ENCODE results near the gene OR4D9. TPM values are rescaled to one million over a fixed set of nuclear protein-coding genes. Genes with fewer than 3 reads are reported as not detected.
"Not testable (repeated sequence)": the region's sequence is repeated elsewhere in the genome, so short reads cannot be mapped to it uniquely, and the experiment has no call there.

Gene OR4D9
- not detected for total RNA-seq
- not detected for polyA plus RNA-seq
- 0 to 0.09 (median 0) reads per million in 6 experiments for total RNA-seq

- Mint-ChIP-seq H3K9me3 (no peaks in the 10 kb centered on the region), H3K27me3 (peaks cover 0 to 5% (median 0%) of the 10 kb centered on the region in 5 donors), H3K36me3 (no peaks in the 10 kb centered on the region), H3K4me3 (peak within 1 kb of the TSS in 7 of 10 donors; percentile 12 to 64 (median 24)), H3K4me1 (peaks cover 11 to 28% (median 23%) of the 10 kb centered on the region in 4 donors), H3K27ac (peak within 1 kb of the TSS in 2 of 10 donors; percentile 50 to 59)
- ATAC-seq (peak; percentile 39 to 82), DNase-seq (peak in 2 of 10 donors; percentile 11 to 12)
- POLR2A ChIA-PET: no interaction called here
These were observed at the start of gene OR4D9 for GRCh38 chr11:59510941-59511589. Gene OR4D9 (plus strand): TSS chr11:59511539. CDS start chr11:59514913, 3,374 bp downstream.

GRCh38 chr11:59463190-59463641 lies 48.1 kb upstream of the OR4D9 start:
- no peaks in the 10 kb centered on the region for H3K4me1 Mint-ChIP-seq

DNA sequence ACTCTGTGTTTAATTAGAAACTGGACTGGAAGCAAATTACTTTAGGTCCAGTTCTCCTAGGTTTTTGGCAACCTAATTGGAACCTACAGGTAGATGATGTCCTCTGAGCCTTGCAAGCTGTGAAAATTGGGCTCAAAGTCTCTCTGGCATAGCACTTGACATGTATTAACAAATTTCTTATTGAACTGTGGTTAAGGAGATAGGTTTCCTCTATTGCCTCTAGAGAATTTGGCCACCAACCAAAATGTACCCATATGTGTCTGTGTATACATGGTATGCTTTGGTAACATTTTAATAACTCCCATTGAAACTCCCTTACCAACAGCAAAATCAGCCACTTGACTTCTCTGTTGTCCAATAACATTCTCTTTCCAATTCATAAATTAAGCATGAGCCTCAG lies 38.3 kb upstream of the OR4D9 start, which contains the start of gene OR4D10:
OR4D10 (plus strand) TSS at position 301 of the 400 bp plus-strand sequence. CDS start 4,115 bp downstream, outside the sequence.
- ATAC-seq (no peak), DNase-seq (no peak)
- Mint-ChIP-seq H3K27ac (no peak within 1 kb of the TSS), H3K4me3 (no peak within 1 kb of the TSS), H3K36me3 (no peaks in the 10 kb centered on the region), H3K9me3 (no peaks in the 10 kb centered on the region), H3K27me3 (peaks cover 9 to 25% (median 13%) of the 10 kb centered on the region in 5 donors), H3K4me1 (no peaks in the 10 kb centered on the region)
- POLR2A ChIA-PET: no interaction called here

More at GRCh38 chr11:59463190-59463641, 48.1 kb upstream of the OR4D9 start:
- Mint-ChIP-seq H3K27me3 (peaks cover 13 to 56% (median 30%) of the 10 kb centered on the region in 5 donors), H3K9me3 (peaks cover 0 to 2% (median 0%) of the 10 kb centered on the region in 9 donors), H3K4me3 (no peak overlapping the region), H3K36me3 (no peaks in the 10 kb centered on the region), H3K27ac (no peak overlapping the region)
- DNase-seq (no peak), ATAC-seq (no peak)
- POLR2A ChIA-PET: no interaction called here

DNA sequence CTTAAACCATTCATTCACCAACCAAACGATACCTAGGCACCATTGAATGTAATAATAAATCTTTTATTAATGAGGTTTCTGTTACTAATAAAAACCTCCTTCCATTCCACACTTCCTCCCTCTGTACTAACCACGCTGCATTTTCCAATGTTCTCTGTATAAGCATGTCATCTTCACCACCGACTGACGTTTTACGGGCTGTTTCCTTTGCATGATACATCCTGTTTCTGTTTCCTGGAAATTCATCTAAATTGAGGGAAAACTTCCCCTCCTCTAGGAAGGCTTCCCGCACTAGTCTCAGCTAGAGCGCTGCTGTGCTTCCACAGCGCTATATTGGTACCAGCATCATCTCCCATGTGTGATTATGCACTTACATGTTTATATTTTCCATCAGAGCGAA lies 36.2 kb upstream of the OR4D9 start:
- DNase-seq: no peak
- Mint-ChIP-seq H3K27ac (no peak overlapping the region), H3K4me3 (no peak overlapping the region)

DNA sequence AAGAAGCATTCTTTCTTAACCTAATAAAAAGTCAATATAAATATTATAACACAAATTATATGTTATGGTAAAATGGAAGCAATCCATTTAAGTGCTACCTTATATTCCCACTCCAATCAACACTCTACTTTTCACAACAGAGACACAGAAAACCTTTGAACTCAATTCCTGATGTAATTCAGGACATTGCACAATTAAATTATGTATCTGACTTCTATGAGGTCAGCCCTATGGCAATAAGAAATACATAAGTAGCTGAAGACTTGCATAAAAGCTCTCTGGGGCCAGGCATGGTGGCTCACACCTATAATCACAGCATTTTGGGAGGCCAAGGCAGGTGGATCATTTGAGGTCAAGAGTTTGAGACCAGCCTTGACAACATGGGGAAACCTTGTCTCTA lies 31.4 kb upstream of the OR4D9 start:
- Mint-ChIP-seq H3K27ac (no peak overlapping the region), H3K9me3 (no peaks in the 10 kb centered on the region), H3K4me3 (no peak overlapping the region), H3K27me3 (peaks cover 6 to 17% (median 8%) of the 10 kb centered on the region in 5 donors), H3K4me1 (no peaks in the 10 kb centered on the region), H3K36me3 (no peaks in the 10 kb centered on the region)
- DNase-seq (no peak), ATAC-seq (no peak)
- POLR2A ChIA-PET: no interaction called here

More for the DNA sequence above, 36.2 kb upstream of the OR4D9 start:
- Mint-ChIP-seq H3K9me3 (no peaks in the 10 kb centered on the region), H3K36me3 (no peaks in the 10 kb centered on the region), H3K4me1 (no peaks in the 10 kb centered on the region), H3K27me3 (peaks cover 5 to 19% (median 12%) of the 10 kb centered on the region in 5 donors)
- ATAC-seq: no peak
- POLR2A ChIA-PET: interaction anchor here (0.6 kb wide), 1 partner anchor 33 kb away, joined by 4 read pairs; no protein-coding TSS in a partner anchor

- POLR2A ChIA-PET: no interaction called here
- H3K9me3 Mint-ChIP-seq: no peaks in the 10 kb centered on the region
- H3K4me3 Mint-ChIP-seq: no peak overlapping the region
- DNase-seq (no peak), ATAC-seq (no peak)
- no peaks in the 10 kb centered on the region for H3K4me1 Mint-ChIP-seq
- H3K27ac Mint-ChIP-seq: no peak overlapping the region
- no peaks in the 10 kb centered on the region for H3K36me3 Mint-ChIP-seq
- peaks cover 4 to 12% (median 6%) of the 10 kb centered on the region in 5 donors for H3K27me3 Mint-ChIP-seq
These were observed 31.0 kb upstream of the OR4D9 start for GRCh38 chr11:59480359-59480758.

- H3K27ac Mint-ChIP-seq: no peak overlapping the region
- H3K9me3 Mint-ChIP-seq: no peaks in the 10 kb centered on the region
- ATAC-seq: no peak
- no peaks in the 10 kb centered on the region for H3K4me1 Mint-ChIP-seq
- POLR2A ChIA-PET: no interaction called here
- peaks cover 0 to 4% (median 0%) of the 10 kb centered on the region in 3 donors for H3K36me3 Mint-ChIP-seq
- H3K27me3 Mint-ChIP-seq: peaks cover 3 to 18% (median 6%) of the 10 kb centered on the region in 5 donors
- no peak for DNase-seq
- no peak overlapping the region for H3K4me3 Mint-ChIP-seq
These were observed 9.4 kb upstream of the OR4D9 start for GRCh38 chr11:59501931-59502330.

DNA sequence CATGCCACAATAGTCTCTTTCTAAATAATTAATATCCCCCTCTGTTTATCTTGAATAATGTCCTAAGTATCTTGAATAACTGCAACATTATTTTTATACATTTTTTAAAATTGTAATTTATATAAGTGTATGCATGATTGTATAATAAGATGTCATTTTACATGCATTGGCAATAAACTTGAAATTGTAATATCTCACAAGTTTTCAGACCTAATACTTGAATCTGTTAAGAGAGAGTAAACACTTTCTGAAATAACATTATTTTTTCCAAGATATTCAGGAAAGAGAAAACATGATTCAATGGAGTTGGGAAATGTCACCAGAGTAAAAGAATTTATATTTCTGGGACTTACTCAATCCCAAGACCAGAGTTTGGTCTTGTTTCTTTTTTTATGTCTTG lies 8.1 kb upstream of the OR4D9 start, which contains the start of gene OR4D11:
OR4D11 (plus strand) TSS at position 301 of the 400 bp plus-strand sequence; CDS start at position 301, 0 bp downstream.
- ATAC-seq (no peak), DNase-seq (no peak)
- H3K9me3 Mint-ChIP-seq: no peaks in the 10 kb centered on the region
- no peak within 1 kb of the TSS for H3K4me3 Mint-ChIP-seq
- H3K27me3 Mint-ChIP-seq: peaks cover 0 to 12% (median 4%) of the 10 kb centered on the region in 5 donors
- POLR2A ChIA-PET: no interaction called here
- H3K4me1 Mint-ChIP-seq: peaks cover 0 to under 1% (median 0%) of the 10 kb centered on the region in 4 donors
- peaks cover 0 to 4% (median 0%) of the 10 kb centered on the region in 3 donors for H3K36me3 Mint-ChIP-seq
- peak within 1 kb of the TSS in 1 of 10 donors; percentile 15 for H3K27ac Mint-ChIP-seq

GRCh38 chr11:59511675-59512074 lies 336 bp downstream of the OR4D9 start:
- H3K9me3 Mint-ChIP-seq: no peaks in the 10 kb centered on the region
- peaks cover 11 to 28% (median 23%) of the 10 kb centered on the region in 4 donors for H3K4me1 Mint-ChIP-seq
- H3K4me3 Mint-ChIP-seq: no peak overlapping the region
- H3K27me3 Mint-ChIP-seq: peaks cover 0 to 5% (median 0%) of the 10 kb centered on the region in 5 donors
- ATAC-seq: no peak
- no peak for DNase-seq
- no peaks in the 10 kb centered on the region for H3K36me3 Mint-ChIP-seq
- POLR2A ChIA-PET: no interaction called here
- peak overlapping the region in 2 of 10 donors; percentile 50 to 59 for H3K27ac Mint-ChIP-seq

DNA sequence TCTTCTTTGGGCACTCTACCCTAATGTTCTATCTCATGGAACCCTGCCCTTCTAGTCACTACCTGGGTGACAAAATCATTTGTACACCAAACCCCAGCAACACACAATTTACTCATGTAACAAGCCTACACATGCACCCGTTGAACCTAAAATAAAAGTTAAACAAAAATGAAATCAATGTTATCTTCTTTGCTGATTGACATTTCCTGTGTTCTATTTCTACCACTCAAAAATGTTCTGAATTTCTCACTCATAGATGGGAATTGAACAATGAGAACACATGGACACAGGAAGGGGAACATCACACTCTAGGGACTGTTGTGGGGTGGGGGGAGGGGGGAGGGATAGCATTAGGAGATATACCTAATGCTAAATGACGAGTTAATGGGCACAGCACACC lies 8.8 kb downstream of the OR4D9 start:
- DNase-seq, H3K36me3 Mint-ChIP-seq, ATAC-seq, H3K27ac Mint-ChIP-seq, H3K4me3 Mint-ChIP-seq, H3K27me3 Mint-ChIP-seq, POLR2A ChIA-PET, H3K9me3 Mint-ChIP-seq, H3K4me1 Mint-ChIP-seq: not testable (repeated sequence)

- DNase-seq (no peak), ATAC-seq (no peak)
- Mint-ChIP-seq H3K4me1 (no peaks in the 10 kb centered on the region), H3K36me3 (no peaks in the 10 kb centered on the region), H3K9me3 (no peaks in the 10 kb centered on the region), H3K27ac (no peak overlapping the region), H3K27me3 (peaks cover 0 to 8% (median 2%) of the 10 kb centered on the region in 5 donors), H3K4me3 (no peak overlapping the region)
- POLR2A ChIA-PET: no interaction called here
These were observed 9.4 kb downstream of the OR4D9 start for GRCh38 chr11:59520741-59521140.

DNA sequence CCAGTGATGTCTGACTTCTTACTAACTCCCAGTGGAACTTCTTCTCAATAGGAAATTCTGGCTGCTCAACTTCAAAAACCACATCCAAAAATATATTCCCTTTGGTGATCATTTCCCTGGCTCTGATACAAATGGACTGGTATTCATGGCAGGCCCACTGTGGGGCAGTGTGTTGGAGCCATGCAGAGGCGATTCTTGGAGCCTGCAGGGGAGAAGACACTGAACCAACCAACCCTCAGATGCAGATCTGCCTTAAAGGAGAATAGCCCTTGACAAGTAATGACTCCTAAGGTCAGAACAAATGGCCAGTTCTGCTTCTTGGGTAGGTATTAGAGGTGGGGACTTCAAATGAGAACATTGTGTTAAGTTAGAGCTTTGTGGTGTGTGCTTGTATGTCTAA lies 12.2 kb downstream of the OR4D9 start:
- H3K4me1 Mint-ChIP-seq: no peaks in the 10 kb centered on the region
- H3K4me3 Mint-ChIP-seq: no peak overlapping the region
- no peaks in the 10 kb centered on the region for H3K9me3 Mint-ChIP-seq
- peaks cover 0 to 8% (median 2%) of the 10 kb centered on the region in 5 donors for H3K27me3 Mint-ChIP-seq
- ATAC-seq (no peak), DNase-seq (no peak)
- no peaks in the 10 kb centered on the region for H3K36me3 Mint-ChIP-seq
- POLR2A ChIA-PET: no interaction called here
- peak overlapping the region in 2 of 10 donors; percentile 20 to 45 for H3K27ac Mint-ChIP-seq

DNA sequence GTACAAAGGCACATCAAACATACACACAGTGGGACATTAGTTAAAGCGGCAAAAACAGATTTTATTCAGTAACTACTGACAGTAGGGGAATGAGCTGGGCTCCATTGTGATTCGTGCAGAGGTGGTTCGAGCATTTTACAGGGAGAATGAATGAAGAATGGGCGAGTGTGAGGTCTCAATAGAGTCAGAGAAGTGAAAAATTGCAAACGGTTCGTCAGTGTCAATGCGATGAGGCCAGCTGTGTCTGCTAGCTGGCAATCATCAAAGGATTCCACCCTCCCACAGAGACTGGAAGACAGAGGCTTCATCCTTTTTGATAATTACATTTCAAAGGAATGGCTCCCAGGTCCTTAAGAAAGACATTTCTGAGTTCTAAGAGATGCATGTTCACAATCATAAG lies 17.4 kb downstream of the OR4D9 start:
- Mint-ChIP-seq H3K9me3 (no peaks in the 10 kb centered on the region), H3K27ac (no peak overlapping the region), H3K4me1 (peaks cover 0 to 3% (median 0%) of the 10 kb centered on the region in 4 donors), H3K36me3 (no peaks in the 10 kb centered on the region), H3K27me3 (peaks cover 2 to 13% (median 8%) of the 10 kb centered on the region in 5 donors), H3K4me3 (no peak overlapping the region)
- DNase-seq (no peak), ATAC-seq (no peak)
- POLR2A ChIA-PET: no interaction called here
